T-helper 1 cell treated with Interleukin-12 subunit alpha and Interleukin-12 subunit beta and Interleukin-4 antibody, amounts not matched to agents 30 μg/mL and 1 μg/mL, for 36 hours (primary cell): ENCODE measurements around the gene GSX2.
A peak's percentile ranks its signal among the peaks of the same experiment; 100 is the strongest.
"Not testable (repeated sequence)": the region's sequence is repeated elsewhere in the genome, so short reads cannot be mapped to it uniquely, and the experiment has no call there.

ENCODE experiments used
- H3K27ac Mint-ChIP-seq: one replicate; pipeline ENCODE4 v1.8.0; 2021; ENCODE audit warnings: mild to moderate bottlenecking, mixed read lengths
- H3K27me3 Mint-ChIP-seq: one replicate; pipeline ENCODE4 v1.8.0; 2021; ENCODE audit warnings: low read depth, mixed read lengths
- H3K36me3 Mint-ChIP-seq: one replicate; pipeline ENCODE4 v1.8.0; 2021; ENCODE audit warnings: low read depth, mixed read lengths
- H3K4me1 Mint-ChIP-seq: one replicate; pipeline ENCODE4 v1.8.0; 2021; ENCODE audit warnings: low read depth, mixed read lengths
- H3K4me3 Mint-ChIP-seq: one replicate; pipeline ENCODE4 v1.8.0; 2021; ENCODE audit warnings: mild to moderate bottlenecking, moderate library complexity, mixed read lengths
- H3K9me3 Mint-ChIP-seq: one replicate; pipeline ENCODE4 v1.8.0; 2021; ENCODE audit warnings: mixed read lengths

The GSX2 gene

GRCh38 chr4:54099748-54100574 is at the start of gene GSX2:
Gene GSX2, plus strand, starts transcription at chr4:54100163. Its CDS starts 182 bp downstream, at chr4:54100345.
- Mint-ChIP-seq H3K36me3 (peaks cover 2% of the 10 kb centered on the region), H3K27me3 (peaks cover 93% of the 10 kb centered on the region), H3K4me3 (peak within 1 kb of the TSS; percentile 54), H3K27ac (peak within 1 kb of the TSS; percentile 15), H3K9me3 (no peaks in the 10 kb centered on the region), H3K4me1 (peaks cover 23% of the 10 kb centered on the region)

GRCh38 chr4:54050214-54050904 is 49.6 kb upstream of the GSX2 start:
- no peaks in the 10 kb centered on the region for H3K9me3 Mint-ChIP-seq
- peaks cover 12% of the 10 kb centered on the region for H3K36me3 Mint-ChIP-seq
- no peaks in the 10 kb centered on the region for H3K27me3 Mint-ChIP-seq
- H3K27ac Mint-ChIP-seq, result no peak overlapping the region
- no peak overlapping the region for H3K4me3 Mint-ChIP-seq
- H3K4me1 Mint-ChIP-seq, result peaks cover 5% of the 10 kb centered on the region

GRCh38 chr4:54053322-54053721 is 46.6 kb upstream of the GSX2 start:
- H3K27ac Mint-ChIP-seq, H3K27me3 Mint-ChIP-seq, H3K4me3 Mint-ChIP-seq, H3K9me3 Mint-ChIP-seq, H3K36me3 Mint-ChIP-seq: not testable (repeated sequence)
- H3K4me1 Mint-ChIP-seq, result peaks cover 24% of the 10 kb centered on the region

- Mint-ChIP-seq H3K4me3 (no peak overlapping the region), H3K36me3 (peaks cover 5% of the 10 kb centered on the region), H3K4me1 (peaks cover 25% of the 10 kb centered on the region), H3K27me3 (no peaks in the 10 kb centered on the region), H3K27ac (no peak overlapping the region), H3K9me3 (no peaks in the 10 kb centered on the region)
Measured at GRCh38 chr4:54054501-54054900, 45.5 kb upstream of the GSX2 start.

GRCh38 chr4:54055494-54055893 is 44.5 kb upstream of the GSX2 start:
- Mint-ChIP-seq H3K36me3 (peaks cover 11% of the 10 kb centered on the region), H3K9me3 (no peaks in the 10 kb centered on the region), H3K4me1 (peaks cover 30% of the 10 kb centered on the region)

DNA sequence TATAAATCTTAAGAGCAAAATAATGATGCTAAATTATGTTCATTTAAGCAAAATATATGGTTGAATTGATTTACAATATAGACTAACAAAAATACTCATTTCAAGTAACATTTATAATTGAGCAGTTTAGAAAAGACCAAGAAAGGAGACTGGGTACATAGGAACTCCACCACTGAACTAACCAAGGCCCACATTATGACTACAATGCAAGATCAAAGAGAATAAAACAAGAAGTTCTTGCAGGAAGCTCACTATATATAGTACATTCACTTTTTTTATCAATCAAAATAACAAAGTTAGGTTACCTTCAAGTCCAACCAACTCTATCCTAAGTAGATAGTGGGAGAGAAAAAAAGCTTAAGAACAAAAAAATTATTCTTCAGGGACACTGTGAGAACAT is 43.6 kb upstream of the GSX2 start:
- Mint-ChIP-seq H3K27me3 (no peaks in the 10 kb centered on the region), H3K4me1 (peaks cover 30% of the 10 kb centered on the region), H3K4me3 (no peak overlapping the region)

More at GRCh38 chr4:54055494-54055893, 44.5 kb upstream of the GSX2 start:
- Mint-ChIP-seq H3K27ac (no peak overlapping the region), H3K4me3 (no peak overlapping the region), H3K27me3 (no peaks in the 10 kb centered on the region)

DNA sequence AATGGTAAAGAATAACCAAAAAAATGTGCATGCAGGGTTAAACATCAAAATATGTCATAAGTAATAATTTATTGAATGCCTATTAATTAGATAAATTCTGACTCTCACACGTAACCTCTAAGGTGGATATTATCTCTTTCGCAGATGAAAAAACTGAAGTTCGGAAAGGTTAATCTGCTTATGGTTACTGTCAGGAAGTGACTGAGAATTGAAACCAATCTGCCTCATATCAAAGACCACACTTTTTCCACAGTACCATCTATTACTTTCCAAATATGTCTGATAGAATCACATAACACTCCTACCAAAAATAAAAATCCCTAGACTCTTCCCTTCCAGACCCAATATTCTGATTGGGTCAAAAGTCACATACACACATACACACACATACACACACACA is 41.8 kb upstream of the GSX2 start:
- no peaks in the 10 kb centered on the region for H3K9me3 Mint-ChIP-seq
- peaks cover 44% of the 10 kb centered on the region for H3K4me1 Mint-ChIP-seq
- no peaks in the 10 kb centered on the region for H3K27me3 Mint-ChIP-seq
- peaks cover 21% of the 10 kb centered on the region for H3K36me3 Mint-ChIP-seq
- peak overlapping the region; percentile 67 for H3K4me3 Mint-ChIP-seq
- H3K27ac Mint-ChIP-seq, result peak overlapping the region; percentile 34

More for the DNA sequence above, 43.6 kb upstream of the GSX2 start:
- Mint-ChIP-seq H3K9me3 (no peaks in the 10 kb centered on the region), H3K36me3 (peaks cover 12% of the 10 kb centered on the region), H3K27ac (no peak overlapping the region)

DNA sequence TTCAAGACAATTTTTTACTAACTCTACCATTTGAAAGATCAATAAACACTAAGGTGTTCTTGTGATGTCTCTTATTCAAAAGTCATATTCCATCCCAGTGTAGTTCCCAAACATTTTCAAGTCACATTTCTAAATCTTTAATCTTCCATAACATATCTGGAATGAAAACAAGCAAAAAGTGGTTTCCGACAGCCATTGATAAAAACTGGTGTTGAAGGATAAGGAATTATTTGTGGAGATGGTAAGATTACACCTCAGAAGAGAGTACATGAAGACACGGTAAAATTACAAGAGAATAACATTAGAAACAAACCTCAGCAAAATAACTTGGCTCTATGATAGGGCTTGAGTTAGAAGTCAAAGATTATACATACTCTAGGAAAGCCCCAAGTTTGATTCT is 39.8 kb upstream of the GSX2 start:
- Mint-ChIP-seq H3K36me3 (peaks cover 19% of the 10 kb centered on the region), H3K4me1 (peaks cover 46% of the 10 kb centered on the region), H3K4me3 (peak overlapping the region; percentile 6), H3K27ac (no peak overlapping the region), H3K9me3 (no peaks in the 10 kb centered on the region), H3K27me3 (no peaks in the 10 kb centered on the region)

GRCh38 chr4:54061067-54061466 is 38.9 kb upstream of the GSX2 start:
- no peaks in the 10 kb centered on the region for H3K9me3 Mint-ChIP-seq
- H3K4me1 Mint-ChIP-seq, result peaks cover 48% of the 10 kb centered on the region
- no peak overlapping the region for H3K4me3 Mint-ChIP-seq
- no peak overlapping the region for H3K27ac Mint-ChIP-seq
- peaks cover 19% of the 10 kb centered on the region for H3K36me3 Mint-ChIP-seq
- H3K27me3 Mint-ChIP-seq, result no peaks in the 10 kb centered on the region

DNA sequence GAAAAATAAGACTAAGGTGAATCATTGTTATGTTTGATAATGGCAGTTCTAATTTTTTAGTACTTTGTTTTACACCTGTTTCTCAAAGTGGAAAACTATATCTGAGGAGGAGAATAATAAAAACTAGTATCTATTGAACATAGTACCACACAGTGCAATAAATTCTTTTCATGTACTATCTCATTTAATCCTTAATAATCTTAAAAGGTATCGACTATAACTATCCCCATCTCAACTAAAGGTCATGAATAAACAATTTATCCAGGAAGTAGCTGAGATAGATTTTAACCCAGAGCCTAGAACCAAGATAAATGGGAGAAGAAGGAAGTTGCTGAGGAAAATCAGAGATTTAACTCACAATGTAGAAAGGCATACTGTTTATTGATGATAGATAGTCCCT is 38.1 kb upstream of the GSX2 start:
- Mint-ChIP-seq H3K27me3 (no peaks in the 10 kb centered on the region), H3K9me3 (no peaks in the 10 kb centered on the region), H3K36me3 (peaks cover 19% of the 10 kb centered on the region), H3K4me3 (peak overlapping the region; percentile 56), H3K4me1 (peaks cover 44% of the 10 kb centered on the region), H3K27ac (no peak overlapping the region)

DNA sequence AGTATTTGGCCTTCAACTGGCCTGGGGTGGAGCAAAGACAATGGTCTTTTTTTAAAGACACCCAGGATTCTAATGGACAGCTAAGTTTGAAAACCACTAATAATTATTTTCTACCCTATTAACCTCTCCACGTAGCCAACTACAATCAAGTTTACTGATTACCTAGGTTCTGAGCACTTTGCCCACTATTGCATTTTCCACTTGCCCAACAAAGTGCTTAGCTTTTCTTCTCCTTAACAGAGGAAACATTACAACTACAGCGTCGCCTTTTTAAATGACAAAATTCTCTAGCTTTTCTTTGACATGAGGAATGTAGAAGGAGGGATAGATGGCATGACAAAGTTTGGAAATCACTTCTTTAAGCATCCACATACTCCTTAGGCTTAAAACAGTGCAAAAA is 37.6 kb upstream of the GSX2 start:
- H3K9me3 Mint-ChIP-seq, result no peaks in the 10 kb centered on the region
- H3K36me3 Mint-ChIP-seq, result peaks cover 19% of the 10 kb centered on the region
- H3K4me3 Mint-ChIP-seq, result peak overlapping the region; percentile 95
- peaks cover under 1% of the 10 kb centered on the region for H3K27me3 Mint-ChIP-seq
- no peak overlapping the region for H3K27ac Mint-ChIP-seq
- H3K4me1 Mint-ChIP-seq, result peaks cover 40% of the 10 kb centered on the region

DNA sequence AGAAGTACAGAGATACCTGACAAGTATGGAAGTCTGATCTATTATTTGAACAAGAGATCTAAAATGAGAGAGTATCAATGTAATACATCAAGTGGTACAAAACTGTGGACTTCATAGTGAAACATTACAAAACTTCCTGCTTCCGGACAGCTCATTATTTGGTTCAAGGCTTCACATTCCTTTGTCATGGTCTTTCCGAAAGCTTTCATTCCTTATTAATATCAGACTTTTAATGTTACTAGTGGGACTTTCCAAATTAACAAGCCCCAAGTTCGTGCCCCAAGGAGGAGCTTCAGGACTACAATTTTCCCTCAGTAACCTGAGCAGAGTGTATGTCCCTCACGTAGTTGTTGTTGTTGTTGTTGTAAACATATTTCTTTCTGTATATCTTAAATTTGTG is 36.7 kb upstream of the GSX2 start:
- Mint-ChIP-seq H3K4me3 (peak overlapping the region; percentile 95), H3K27ac (peak overlapping the region; percentile 94), H3K4me1 (peaks cover 32% of the 10 kb centered on the region), H3K9me3 (no peaks in the 10 kb centered on the region), H3K27me3 (peaks cover 4% of the 10 kb centered on the region), H3K36me3 (peaks cover 18% of the 10 kb centered on the region)

DNA sequence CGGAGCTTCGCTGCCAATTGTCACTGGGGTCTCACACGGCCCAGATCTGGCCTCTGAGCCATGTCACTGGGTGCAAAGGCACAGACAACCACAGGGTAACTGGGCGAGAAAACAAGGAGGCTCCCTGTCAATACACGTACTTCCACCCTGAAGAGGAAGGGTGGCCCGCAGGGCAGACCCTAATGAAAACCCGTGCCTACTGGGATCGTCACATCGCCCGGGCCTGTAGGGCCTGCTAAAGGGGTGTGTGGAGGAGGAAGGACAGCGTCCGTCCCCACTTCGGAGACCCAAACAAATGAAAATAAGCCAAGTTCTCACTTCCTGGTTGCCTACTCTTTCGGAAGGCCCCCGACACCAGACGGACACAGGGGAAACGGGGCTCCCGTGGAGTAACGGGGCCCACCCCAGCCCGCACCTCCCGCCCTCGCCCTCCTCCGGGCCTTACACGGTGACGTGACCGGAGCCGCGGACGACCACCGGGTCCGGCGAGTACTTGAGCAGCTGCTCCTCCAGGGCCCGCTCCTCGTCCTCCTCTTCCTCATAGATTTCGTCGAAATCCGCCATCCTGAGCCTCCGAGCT is 36.1 kb upstream of the GSX2 start:
- Mint-ChIP-seq H3K4me3 (peak overlapping the region; percentile 95), H3K36me3 (peaks cover 16% of the 10 kb centered on the region), H3K27me3 (peaks cover 4% of the 10 kb centered on the region), H3K4me1 (peaks cover 30% of the 10 kb centered on the region), H3K27ac (peak overlapping the region; percentile 94), H3K9me3 (no peaks in the 10 kb centered on the region)

- H3K27ac Mint-ChIP-seq, result peak within 1 kb of the TSS; percentile 94
- peaks cover 4% of the 10 kb centered on the region for H3K27me3 Mint-ChIP-seq
- H3K36me3 Mint-ChIP-seq, result peaks cover 16% of the 10 kb centered on the region
- H3K4me1 Mint-ChIP-seq, result peaks cover 30% of the 10 kb centered on the region
- no peaks in the 10 kb centered on the region for H3K9me3 Mint-ChIP-seq
- H3K4me3 Mint-ChIP-seq, result peak within 1 kb of the TSS; percentile 95
Measured at GRCh38 chr4:54064317-54065111, 35.4 kb upstream of the GSX2 start, which contains the start of gene CHIC2. Gene CHIC2, minus strand, starts transcription at chr4:54064605. Its CDS starts 305 bp downstream, at chr4:54064300.
